Hepatocyte (in vitro differentiated cells): Measurements from ENCODE around the gene CHAD. TPM values are rescaled to one million over a fixed set of nuclear protein-coding genes. Genes with fewer than 3 reads are reported as not detected.

Experiments used
- DNase-seq: peaks from one replicate; pipeline ENCODE4 v3.0.0-alpha.2; 2016; ENCODE audit warnings: low spot score
- H2AFZ ChIP-seq: fragments of 200-600 bp; sonication (generic); 2 replicates; pipeline ENCODE4 v1.6.0; 2016; ENCODE audit warnings: antibody characterized with exemption, mild to moderate bottlenecking
- H3K27ac ChIP-seq: fragments of 200-600 bp; sonication (generic); 2 replicates; pipeline ENCODE4 v1.5.1; 2016; ENCODE audit warnings: mild to moderate bottlenecking
- H3K27me3 ChIP-seq: fragments of 200-600 bp; sonication (generic); 2 replicates; pipeline ENCODE4 v1.6.1; 2016
- H3K36me3 ChIP-seq: fragments of 200-600 bp; sonication (generic); replicated peaks from 2 replicates; pipeline ENCODE4 v1.5.1; 2016; ENCODE audit warnings: low read depth; ENCODE audit not compliant: insufficient read depth
- H3K4me1 ChIP-seq: fragments of 200-600 bp; sonication (generic); 2 replicates; pipeline ENCODE4 v1.5.1; 2016; ENCODE audit warnings: mild to moderate bottlenecking, moderate library complexity; ENCODE audit not compliant: insufficient read depth
- H3K4me2 ChIP-seq: fragments of 200-600 bp; sonication (generic); 2 replicates; pipeline ENCODE4 v1.6.0; 2016
- H3K4me3 ChIP-seq: fragments of 200-600 bp; sonication (generic); 2 replicates; pipeline ENCODE4 v1.5.1; 2016; ENCODE audit warnings: mild to moderate bottlenecking
- H3K79me2 ChIP-seq: fragments of 200-600 bp; sonication (generic); 2 replicates; pipeline ENCODE4 v1.6.0; 2017; ENCODE audit warnings: mild to moderate bottlenecking
- H3K9me2 ChIP-seq: fragments of 200-600 bp; sonication (generic); replicated peaks from 2 replicates; pipeline ENCODE4 v1.6.0; 2017; ENCODE audit warnings: mild to moderate bottlenecking; ENCODE audit not compliant: insufficient read depth
- H3K9me3 ChIP-seq: fragments of 200-600 bp; sonication (generic); 2 replicates; pipeline ENCODE4 v1.5.1; 2016; ENCODE audit warnings: low read depth, mild to moderate bottlenecking
- H4K20me1 ChIP-seq: fragments of 200-600 bp; sonication (generic); 2 replicates; pipeline ENCODE4 v1.6.0; 2016; ENCODE audit warnings: mild to moderate bottlenecking; ENCODE audit not compliant: insufficient read depth, poor library complexity, severe bottlenecking
- CTCF ChIP-seq: fragments of 200-600 bp; sonication (generic); IDR thresholded peaks from 2 replicates; pipeline ENCODE4 v1.5.1; 2016; ENCODE audit warnings: antibody characterized with exemption, mild to moderate bottlenecking; ENCODE audit not compliant: poor library complexity
- EZH2 ChIP-seq: fragments of 200-600 bp; sonication (generic); IDR thresholded peaks from 2 replicates; pipeline ENCODE4 v1.6.1; 2016; ENCODE audit warnings: antibody characterized with exemption, mild to moderate bottlenecking, borderline replicate concordance
- EZH2phosphoT487 ChIP-seq: fragments of 200-600 bp; sonication (generic); IDR thresholded peaks from one replicate; pipeline ENCODE4 v1.6.1; 2018; ENCODE audit warnings: antibody characterized with exemption, mild to moderate bottlenecking, low read depth, moderate library complexity; ENCODE audit not compliant: unreplicated experiment, severe bottlenecking
- WGBS: methylation state at CpG from one replicate; pipeline ENCODE4 v1.1.6; 2016; ENCODE audit warnings: low lambda C conversion rate; ENCODE audit errors: missing lambda C conversion rate; 5-methylcytosine and 5-hydroxymethylcytosine counted together
- polyA plus RNA-seq: library from polyadenylated mRNA; unstranded; fragments of >200 nt; fragmentation: Nextera tagmentation; extraction: Ambion mirVana; gene quantifications from 2 replicates; pipeline ENCODE4 v1.2.1, GENCODE V29; 2016
- total RNA-seq: library from RNA; depleted of rRNA; stranded (reverse); fragments of >200 nt; gene quantifications from 2 replicates; pipeline ENCODE4 v1.2.3, GENCODE V29; 2014

CHAD gene
- total RNA-seq (0.20 and 0.40 TPM in 2 replicates), polyA plus RNA-seq (1.1 and 1.8 TPM in 2 replicates)

DNA sequence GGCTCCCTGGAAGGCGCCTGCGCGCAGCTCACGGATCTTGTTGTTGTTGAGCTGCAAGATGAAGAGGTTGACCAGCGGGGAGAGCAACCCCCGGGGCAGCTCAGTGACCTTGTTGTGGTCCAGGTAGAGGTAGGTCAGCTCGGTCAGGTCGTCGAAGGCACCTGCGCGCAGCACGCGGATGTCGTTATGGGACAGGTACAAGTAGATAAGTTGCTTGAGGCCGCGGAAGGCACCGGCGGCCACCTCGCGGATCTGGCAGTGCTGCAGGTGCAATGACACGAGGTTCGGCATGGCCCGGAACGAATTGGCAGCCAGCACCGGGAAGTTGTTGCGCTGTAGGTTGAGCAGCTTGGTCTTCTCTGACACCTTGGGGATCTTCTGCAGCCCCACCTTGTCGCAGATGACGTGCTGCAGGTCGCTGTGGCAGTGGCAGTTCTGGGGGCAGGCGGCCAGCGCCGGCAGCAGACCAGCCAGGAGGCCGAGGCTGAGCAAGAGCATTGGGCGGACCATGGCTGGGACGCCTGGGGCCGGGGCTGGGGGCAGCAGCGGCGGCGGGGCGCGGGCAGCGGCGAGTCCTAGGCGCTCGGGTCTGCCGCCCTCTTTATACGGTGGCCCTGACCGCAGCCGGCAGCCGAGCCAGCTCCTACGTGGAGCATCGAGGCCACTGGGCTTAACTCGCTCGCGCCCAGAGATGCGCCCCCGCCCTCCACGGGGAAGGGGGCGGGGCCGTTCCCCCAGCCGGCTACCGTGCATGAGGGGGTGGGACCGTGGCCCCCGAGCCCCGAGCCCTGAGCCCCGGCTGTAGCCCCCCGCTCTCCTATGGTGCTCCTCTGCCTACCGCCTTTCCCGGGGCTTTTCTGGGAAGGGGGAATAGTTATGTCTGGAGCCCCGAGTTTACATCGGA lies at the start of gene CHAD:
Gene CHAD (minus strand): TSS at position 577 of the 904 bp plus-strand sequence. CDS start 67 bp downstream, at position 510.
- DNase-seq = no peak
- no peak for TF ChIP-seq EZH2phosphoT487
- no peak for TF ChIP-seq EZH2
- TF ChIP-seq CTCF = no peak
- peak within 1 kb of the TSS; percentile 93 for H3K4me2 ChIP-seq
- H3K36me3 ChIP-seq = no peaks in the 10 kb centered on the region
- no peaks in the 10 kb centered on the region for H3K9me3 ChIP-seq
- H3K27ac ChIP-seq = no peak within 1 kb of the TSS
- no peaks in the 10 kb centered on the region for H3K27me3 ChIP-seq
- H3K9me2 ChIP-seq = no peaks in the 10 kb centered on the region
- 67% methylated on average over 38 of the region's 71 CpGs for WGBS
- H4K20me1 ChIP-seq = no peaks in the 10 kb centered on the region
- H3K79me2 ChIP-seq = no peaks in the 10 kb centered on the region
- peaks cover 3% of the 10 kb centered on the region for H3K4me1 ChIP-seq
- peak within 1 kb of the TSS; percentile 40 for H2AFZ ChIP-seq
- H3K4me3 ChIP-seq = peak within 1 kb of the TSS; percentile 23

DNA sequence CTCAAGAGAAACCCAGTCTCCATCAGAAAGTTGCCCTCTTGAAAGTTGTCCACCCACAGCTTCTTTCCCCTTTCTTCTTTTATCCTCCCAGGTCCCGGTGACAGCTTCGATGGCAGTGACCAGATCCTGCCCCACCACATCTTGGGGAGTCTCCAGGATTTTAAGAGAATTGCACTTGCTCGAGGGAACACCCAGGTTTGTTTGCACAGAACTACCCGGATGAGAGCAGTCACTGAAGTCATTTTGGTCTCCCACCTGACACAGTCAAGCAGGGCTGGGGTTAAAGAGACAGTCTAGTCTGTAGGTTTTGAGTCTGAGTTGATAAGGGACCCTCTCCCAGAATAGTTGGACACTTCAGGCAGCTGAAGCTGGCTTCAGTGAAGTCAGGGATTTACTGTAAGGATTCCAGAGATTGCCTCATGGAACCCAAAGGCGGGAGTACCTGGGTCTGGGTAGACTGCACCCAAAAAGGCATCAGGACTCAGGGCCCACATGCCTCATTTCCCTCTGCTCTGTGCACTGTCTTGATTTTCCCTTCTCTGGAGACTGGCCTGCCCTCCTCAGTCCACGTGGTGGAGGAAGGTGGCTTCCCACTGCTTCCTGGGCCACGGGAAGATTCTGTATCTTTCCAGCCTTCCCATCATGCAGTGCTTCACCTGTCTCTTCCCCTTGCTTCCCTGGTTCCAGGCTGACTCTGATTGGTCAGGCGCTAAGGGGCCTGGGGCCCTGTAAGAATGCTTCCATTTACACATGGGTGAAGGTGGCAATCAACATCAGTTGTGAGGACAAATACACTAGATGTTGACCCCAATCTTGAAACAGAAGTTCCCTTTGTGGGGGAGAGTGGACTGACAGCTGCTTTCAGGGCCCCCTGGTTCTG lies 49.1 kb upstream of the CHAD start:
- no peak overlapping the region for H2AFZ ChIP-seq
- DNase-seq = no peak
- H3K79me2 ChIP-seq = no peaks in the 10 kb centered on the region
- H3K27me3 ChIP-seq = no peaks in the 10 kb centered on the region
- H3K4me3 ChIP-seq = no peak overlapping the region
- no peaks in the 10 kb centered on the region for H3K9me3 ChIP-seq
- 83% methylated on average over 8 of the region's 8 CpGs for WGBS
- no peaks in the 10 kb centered on the region for H3K36me3 ChIP-seq
- no peaks in the 10 kb centered on the region for H4K20me1 ChIP-seq
- TF ChIP-seq EZH2phosphoT487 = no peak
- TF ChIP-seq CTCF = no peak
- no peak for TF ChIP-seq EZH2
- no peaks in the 10 kb centered on the region for H3K9me2 ChIP-seq
- no peak overlapping the region for H3K27ac ChIP-seq
- H3K4me1 ChIP-seq = peaks cover 11% of the 10 kb centered on the region
- no peak overlapping the region for H3K4me2 ChIP-seq

- Histone ChIP-seq H4K20me1 (no peaks in the 10 kb centered on the region), H3K4me2 (no peak overlapping the region), H3K4me3 (no peak overlapping the region), H3K4me1 (peaks cover 11% of the 10 kb centered on the region), H3K27me3 (no peaks in the 10 kb centered on the region), H3K27ac (no peak overlapping the region), H3K36me3 (no peaks in the 10 kb centered on the region), H2AFZ (no peak overlapping the region), H3K9me2 (no peaks in the 10 kb centered on the region), H3K9me3 (no peaks in the 10 kb centered on the region), H3K79me2 (no peaks in the 10 kb centered on the region)
- TF ChIP-seq EZH2phosphoT487 (no peak), CTCF (no peak), EZH2 (no peak)
- 93% methylated on average over 4 of the region's 4 CpGs for WGBS
- no peak for DNase-seq
Observed at GRCh38 chr17:50517011-50517410, 48.3 kb upstream of the CHAD start.
